A549 treated with ZK216348 at 1 μM for 4 hours (cell line): ENCODE measurements around the gene OR10G3. TPM values are rescaled to one million over a fixed set of nuclear protein-coding genes. Genes with fewer than 3 reads are reported as not detected.

ENCODE experiments used
- total RNA-seq: library from RNA; stranded (reverse); fragments of 200-300 nt; extraction: Qiagen RNA extraction; gene quantifications from 5 replicates; pipeline ENCODE4 v1.2.3, GENCODE V29; 2022; ENCODE audit warnings: low read depth

The OR10G3 gene
- not detected in 5 replicates for total RNA-seq

GRCh38 chr14:21579976-21580375, at the start of gene OR10G3:
OR10G3 (minus strand) TSS chr14:21580076; CDS start chr14:21570744, 9,332 bp downstream.

GRCh38 chr14:21525962-21526671, 53.8 kb downstream of the OR10G3 start, which contains the start of gene SALL2:
SALL2 (minus strand) TSS chr14:21526346; CDS start chr14:21526127, 219 bp downstream.

Other genes with a start within 250 kb of the OR10G3 start
- 99.3 to 122 TPM (median 100 TPM) in 5 replicates for gene SUPT16H, start 196.1 kb downstream of the OR10G3 start, total RNA-seq
- gene CHD8, start 124.0 kb downstream of the OR10G3 start, total RNA-seq: 38.8 to 42.2 TPM (median 41.1 TPM) in 5 replicates
- gene RAB2B, start 103.1 kb downstream of the OR10G3 start, total RNA-seq: 9.2 to 14.2 TPM (median 12.8 TPM) in 5 replicates
- gene TOX4, start 102.9 kb downstream of the OR10G3 start, total RNA-seq: 44.5 to 71.9 TPM (median 67.1 TPM) in 5 replicates
- gene METTL3, start 68.7 kb downstream of the OR10G3 start, total RNA-seq: 37.8 to 53.9 TPM (median 51.8 TPM) in 5 replicates
- gene SALL2, start 53.7 kb downstream of the OR10G3 start, total RNA-seq: 0.61 to 1.1 TPM (median 0.87 TPM) in 5 replicates
- not detected in 5 replicates for gene OR10G2, start 54.9 kb upstream of the OR10G3 start, total RNA-seq
- gene OR4E2, start 73.8 kb upstream of the OR10G3 start, total RNA-seq: not detected in 5 replicates
- gene OR4E1, start 93.7 kb upstream of the OR10G3 start, total RNA-seq: not detected in 5 replicates